Calu3 (cell line): ENCODE measurements around the gene MYBPC1. TPM values are rescaled to one million over a fixed set of nuclear protein-coding genes. Genes with fewer than 3 reads are reported as not detected.

Experiments used
- BruUV-seq: library from RNA; stranded (reverse); fragments of 400-500 nt; replicated peaks from 2 replicates; lab custom pipeline; 2021; lab: Mats Ljungman, UMichigan
- CTCF ChIA-PET: fragments of 300-600 bp; sonication (Branson Sonifier 250); formaldehyde crosslinking; loops from one replicate; lab custom pipeline; 2022; ENCODE audit warnings: antibody characterized with exemption; lab: Charles Lee
- DNase-seq: peaks from one replicate; pipeline ENCODE4 v3.0.0; 2022
- H3K27ac Mint-ChIP-seq: one replicate; pipeline ENCODE4 v1.8.0; 2022; ENCODE audit warnings: mixed read lengths; ENCODE audit not compliant: unreplicated experiment
- H3K27me3 Mint-ChIP-seq: one replicate; pipeline ENCODE4 v1.8.0; 2022; ENCODE audit warnings: mixed read lengths; ENCODE audit not compliant: unreplicated experiment
- H3K36me3 Mint-ChIP-seq: one replicate; pipeline ENCODE4 v1.8.0; 2022; ENCODE audit warnings: mild to moderate bottlenecking, moderate library complexity, mixed read lengths; ENCODE audit not compliant: insufficient read depth, unreplicated experiment
- H3K4me1 Mint-ChIP-seq: one replicate; pipeline ENCODE4 v1.8.0; 2022; ENCODE audit warnings: mild to moderate bottlenecking, low read depth, mixed read lengths; ENCODE audit not compliant: unreplicated experiment
- H3K4me3 Mint-ChIP-seq: one replicate; pipeline ENCODE4 v1.8.0; 2022; ENCODE audit warnings: mild to moderate bottlenecking, low read depth, moderate library complexity, mixed read lengths; ENCODE audit not compliant: unreplicated experiment
- H3K9me3 Mint-ChIP-seq: one replicate; pipeline ENCODE4 v1.8.0; 2022; ENCODE audit warnings: low read depth, mixed read lengths; ENCODE audit not compliant: unreplicated experiment
- CTCF ChIP-seq: fragments of 200-600 bp; IDR thresholded peaks from one replicate; pipeline ENCODE4 v1.8.0; 2022; ENCODE audit warnings: antibody characterized with exemption; ENCODE audit not compliant: unreplicated experiment
- intact Hi-C: fragments of 100-400 bp; cut with micrococcal nuclease; formaldehyde crosslinking; loops from one replicate; pipeline ENCODE4 v1.10.0; 2022; ENCODE audit not compliant: unreplicated experiment
- total RNA-seq: library from RNA; stranded (reverse); gene quantifications from 2 replicates; pipeline ENCODE4 v1.2.3, GENCODE V29; 2022

The MYBPC1 gene
- total RNA-seq, 1 experiment from 2014 or later, result not detected

- no TSS peak for BruUV-seq
- H3K27ac Mint-ChIP-seq, result no peak overlapping the region
- TF ChIP-seq CTCF, result no peak
- intact Hi-C loops, result loop anchor here (10.0 kb wide), 1 partner anchor 148 kb away; no protein-coding TSS in a partner anchor
- no peak for DNase-seq
- H3K4me3 Mint-ChIP-seq, result no peak overlapping the region
- no peaks in the 10 kb centered on the region for H3K36me3 Mint-ChIP-seq
- no peaks in the 10 kb centered on the region for H3K27me3 Mint-ChIP-seq
- peaks cover 4% of the 10 kb centered on the region for H3K9me3 Mint-ChIP-seq
- H3K4me1 Mint-ChIP-seq, result peaks cover 8% of the 10 kb centered on the region
- CTCF ChIA-PET, result no interaction called here
Measured at GRCh38 chr12:101563212-101563611, 31.6 kb upstream of the MYBPC1 start.

GRCh38 chr12:101564912-101565311 lies 29.9 kb upstream of the MYBPC1 start:
- DNase-seq, result no peak
- Mint-ChIP-seq H3K4me3 (no peak overlapping the region), H3K27me3 (no peaks in the 10 kb centered on the region), H3K9me3 (peaks cover 4% of the 10 kb centered on the region), H3K4me1 (peaks cover 9% of the 10 kb centered on the region), H3K36me3 (no peaks in the 10 kb centered on the region), H3K27ac (no peak overlapping the region)
- CTCF ChIA-PET, result interaction anchor here (0.6 kb wide), 1 partner anchor 147 kb away, joined by 3 read pairs; no protein-coding TSS in a partner anchor
- intact Hi-C loops, result loop anchor here (10.0 kb wide), 1 partner anchor 150 kb away; no protein-coding TSS in a partner anchor
- TF ChIP-seq CTCF, result no peak
- BruUV-seq, result no TSS peak

GRCh38 chr12:101566318-101566717 lies 28.5 kb upstream of the MYBPC1 start:
- H3K36me3 Mint-ChIP-seq, result no peaks in the 10 kb centered on the region
- CTCF ChIA-PET, result interaction anchor here (0.6 to 1.2 kb wide), 2 partner anchors 193 to 272 kb away, joined by 3 read pairs; no protein-coding TSS in a partner anchor
- intact Hi-C loops, result loop anchor here (10.0 kb wide), 1 partner anchor 152 kb away; no protein-coding TSS in a partner anchor
- no peak for TF ChIP-seq CTCF
- no peak overlapping the region for H3K27ac Mint-ChIP-seq
- no peaks in the 10 kb centered on the region for H3K27me3 Mint-ChIP-seq
- no TSS peak for BruUV-seq
- DNase-seq, result peak; percentile 9
- no peak overlapping the region for H3K4me3 Mint-ChIP-seq
- no peaks in the 10 kb centered on the region for H3K9me3 Mint-ChIP-seq
- peaks cover 17% of the 10 kb centered on the region for H3K4me1 Mint-ChIP-seq

GRCh38 chr12:101567918-101568317 lies 26.9 kb upstream of the MYBPC1 start:
- BruUV-seq, result no TSS peak
- Mint-ChIP-seq H3K36me3 (no peaks in the 10 kb centered on the region), H3K4me3 (no peak overlapping the region), H3K4me1 (peaks cover 17% of the 10 kb centered on the region), H3K27me3 (no peaks in the 10 kb centered on the region), H3K9me3 (no peaks in the 10 kb centered on the region), H3K27ac (no peak overlapping the region)
- CTCF ChIA-PET, result no interaction called here
- intact Hi-C loops, result loop anchor here (10.0 kb wide), 1 partner anchor 153 kb away; no protein-coding TSS in a partner anchor
- no peak for DNase-seq
- TF ChIP-seq CTCF, result no peak
